Hindlimb muscle (tissue), 1 donor: ENCODE results near the gene PTPRN2. TPM values are rescaled to one million over a fixed set of nuclear protein-coding genes. Genes with fewer than 3 reads are reported as not detected.

Experiments
- DNase-seq: peaks from one replicate; pipeline ENCODE4 v3.0.0-alpha.2; 2013
- polyA plus RNA-seq: library from polyadenylated mRNA; unstranded; fragments of 120-200 nt; gene quantifications from one replicate; pipeline ENCODE4 v1.2.1, GENCODE V29; 2013; ENCODE audit not compliant: insufficient read length

The PTPRN2 gene
- polyA plus RNA-seq, 1 donor = 2.0 TPM

DNA sequence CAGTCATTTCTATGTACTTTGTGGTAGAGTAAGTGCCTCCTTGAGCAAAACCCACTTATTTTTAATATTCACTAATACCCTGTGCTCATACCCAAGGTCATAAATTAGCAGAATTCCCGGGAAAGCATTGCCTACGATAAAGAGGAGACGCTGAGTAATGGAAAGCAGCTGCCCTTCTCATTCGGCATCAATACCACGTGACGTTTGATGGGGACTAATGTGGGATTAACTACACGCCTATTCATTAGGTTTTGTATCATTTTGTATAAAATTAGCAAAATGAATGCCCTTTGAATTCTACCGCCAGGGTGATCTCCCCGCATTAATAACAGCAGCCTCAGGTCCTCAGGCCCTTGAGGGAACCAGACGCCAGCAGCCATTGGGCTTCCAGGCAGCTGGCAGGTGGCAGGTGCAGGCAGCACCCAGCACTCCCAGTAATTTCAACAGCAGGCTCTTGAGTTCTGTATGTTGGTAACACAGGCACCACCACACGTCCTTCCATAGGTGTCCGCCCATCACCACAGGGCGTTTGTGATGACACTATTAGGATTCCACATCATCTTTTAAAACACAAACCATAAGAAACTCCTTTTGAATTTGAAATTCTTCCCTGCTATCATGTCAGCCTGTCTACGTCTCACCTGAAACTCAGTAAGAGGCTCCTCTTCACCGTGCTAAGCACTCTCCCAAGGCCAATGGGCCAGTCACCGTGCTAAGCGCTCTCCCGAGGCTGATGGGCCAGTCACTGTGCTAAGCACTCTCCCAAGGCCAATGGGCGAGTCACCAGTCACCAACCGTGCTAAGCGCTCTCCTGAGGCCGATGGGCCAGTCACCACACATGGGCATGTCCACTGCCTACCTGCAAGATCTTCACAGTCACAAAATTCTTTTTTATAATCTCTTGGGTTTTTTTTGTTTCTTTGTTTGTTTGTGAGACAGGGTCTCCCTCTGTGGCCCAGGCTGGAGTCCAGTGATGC is 509.4 kb downstream of the PTPRN2 start:
- no peak for DNase-seq

DNA sequence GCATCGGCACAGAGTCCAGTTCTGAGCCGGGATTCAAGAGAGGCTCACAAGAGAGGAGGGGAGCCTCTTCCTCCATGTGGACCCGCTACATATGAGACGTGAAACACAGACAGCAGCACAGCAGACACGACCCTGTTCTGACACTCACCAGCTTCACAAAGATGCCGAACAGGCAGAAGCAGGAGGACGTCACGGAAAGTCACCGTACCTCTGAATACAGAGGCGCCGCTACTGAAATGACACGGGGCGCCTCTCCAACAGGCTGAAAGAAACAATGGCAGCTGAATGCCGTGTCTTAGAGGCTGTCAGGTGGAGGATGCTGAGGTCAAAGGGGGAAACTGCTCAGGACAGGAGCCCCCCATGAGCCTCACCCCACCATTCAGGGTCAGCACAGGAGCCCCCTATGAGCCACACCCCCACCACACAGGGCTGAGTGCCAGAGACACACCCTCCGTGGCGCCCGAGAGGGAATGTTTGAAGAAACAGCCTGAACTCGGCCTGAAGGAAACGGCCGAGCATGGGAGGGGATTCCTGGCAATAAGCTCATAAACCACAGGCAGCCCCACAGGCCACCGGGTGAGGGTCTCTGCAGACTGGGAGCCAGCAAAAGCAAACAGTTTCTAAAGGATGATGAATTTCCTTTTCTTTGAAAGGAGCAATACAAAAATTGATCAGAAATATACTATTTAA is 510.3 kb downstream of the PTPRN2 start:
- no peak for DNase-seq

DNA sequence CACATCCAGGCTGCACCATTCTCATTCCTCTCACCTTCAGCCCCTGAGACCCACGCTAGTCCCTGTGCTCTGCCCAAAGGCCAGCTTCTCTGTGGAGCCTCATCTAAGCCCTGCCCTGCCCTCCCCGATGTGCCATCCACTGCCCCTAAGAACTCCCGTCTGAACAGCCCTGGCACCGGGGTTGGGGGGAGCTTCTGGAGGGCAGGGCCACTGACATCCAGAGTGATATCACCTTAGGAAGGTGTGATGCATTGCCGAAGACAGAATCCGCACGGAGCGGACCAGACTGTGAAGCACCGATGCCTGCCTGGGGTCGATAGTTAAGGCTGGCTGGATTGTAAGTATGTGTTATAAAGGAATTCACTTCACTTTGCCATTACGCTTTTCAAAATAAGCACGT is 511.0 kb downstream of the PTPRN2 start:
- no peak for DNase-seq

DNA sequence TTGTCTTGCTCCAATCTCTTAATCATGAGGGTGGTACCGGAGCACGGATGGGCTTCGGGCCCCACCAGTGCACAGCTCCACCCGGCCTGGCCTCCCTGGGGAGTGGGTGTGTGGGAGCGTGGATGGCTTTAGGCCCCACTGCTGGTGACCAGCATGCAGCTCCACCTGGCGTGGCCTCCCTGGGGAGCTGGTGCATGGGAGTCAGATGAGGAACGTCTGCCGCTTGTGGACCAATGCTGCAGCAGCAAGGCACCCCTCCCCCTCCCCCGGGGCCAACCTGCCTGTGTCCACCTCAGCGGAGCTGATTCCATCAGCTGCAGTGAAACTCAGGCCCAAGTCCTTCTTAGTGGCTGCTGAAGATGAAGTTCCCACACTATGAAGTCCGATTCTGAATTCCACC is 511.4 kb downstream of the PTPRN2 start:
- no peak for DNase-seq

DNA sequence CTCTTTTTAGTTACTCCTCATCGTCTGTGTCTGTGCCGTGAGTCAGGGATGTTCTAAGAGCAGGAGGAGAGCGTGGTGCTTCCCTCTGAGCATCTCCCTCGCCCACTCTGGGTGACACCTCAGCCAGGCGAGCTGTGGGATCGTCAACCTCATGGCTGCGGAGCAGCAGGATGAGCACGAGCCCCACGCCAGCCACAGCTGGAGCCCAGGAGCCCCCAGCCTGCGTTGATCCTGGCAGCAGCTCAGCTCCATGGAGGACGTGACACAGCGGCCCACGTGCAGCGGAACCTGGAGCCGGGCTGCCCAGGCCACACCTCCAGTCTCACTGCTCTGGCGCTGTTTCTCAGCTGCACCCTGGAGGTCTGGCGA is 512.0 kb downstream of the PTPRN2 start:
- no peak for DNase-seq

DNA sequence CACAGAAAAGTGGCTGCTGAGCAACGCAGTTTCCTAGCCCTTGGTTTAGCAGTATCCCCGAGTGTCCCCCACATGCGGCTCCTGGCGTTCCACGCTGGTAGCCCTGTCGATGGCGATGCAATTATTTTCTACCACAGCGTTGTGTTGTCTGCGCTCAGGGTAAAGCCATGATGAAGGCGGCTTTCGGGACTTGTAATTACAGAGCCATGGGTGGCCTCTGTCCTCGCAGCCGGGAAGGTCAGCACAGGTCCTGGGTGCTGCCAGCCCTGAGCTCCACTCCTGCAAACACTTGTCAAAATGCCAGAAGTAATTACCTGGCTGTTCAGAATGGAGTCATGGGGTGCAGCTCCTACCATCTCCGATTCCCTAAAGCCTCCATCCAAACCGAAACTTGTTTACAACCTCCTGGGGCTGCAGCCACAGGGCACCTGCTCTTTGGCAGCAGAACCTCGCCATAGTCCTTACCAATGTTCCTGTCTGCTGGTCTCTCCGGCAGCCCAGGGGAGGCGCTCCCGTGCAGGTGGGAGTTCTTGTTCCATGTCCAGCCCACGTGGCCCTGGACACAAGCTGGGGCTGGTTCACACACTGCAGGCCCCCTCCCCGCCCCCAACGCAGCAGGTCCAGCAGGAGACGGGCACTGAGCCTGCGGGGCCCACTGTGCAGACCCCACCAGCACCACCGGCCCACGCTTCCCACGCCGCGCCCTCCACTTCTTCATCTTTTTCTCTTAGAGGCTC is 512.6 kb downstream of the PTPRN2 start:
- no peak for DNase-seq

DNA sequence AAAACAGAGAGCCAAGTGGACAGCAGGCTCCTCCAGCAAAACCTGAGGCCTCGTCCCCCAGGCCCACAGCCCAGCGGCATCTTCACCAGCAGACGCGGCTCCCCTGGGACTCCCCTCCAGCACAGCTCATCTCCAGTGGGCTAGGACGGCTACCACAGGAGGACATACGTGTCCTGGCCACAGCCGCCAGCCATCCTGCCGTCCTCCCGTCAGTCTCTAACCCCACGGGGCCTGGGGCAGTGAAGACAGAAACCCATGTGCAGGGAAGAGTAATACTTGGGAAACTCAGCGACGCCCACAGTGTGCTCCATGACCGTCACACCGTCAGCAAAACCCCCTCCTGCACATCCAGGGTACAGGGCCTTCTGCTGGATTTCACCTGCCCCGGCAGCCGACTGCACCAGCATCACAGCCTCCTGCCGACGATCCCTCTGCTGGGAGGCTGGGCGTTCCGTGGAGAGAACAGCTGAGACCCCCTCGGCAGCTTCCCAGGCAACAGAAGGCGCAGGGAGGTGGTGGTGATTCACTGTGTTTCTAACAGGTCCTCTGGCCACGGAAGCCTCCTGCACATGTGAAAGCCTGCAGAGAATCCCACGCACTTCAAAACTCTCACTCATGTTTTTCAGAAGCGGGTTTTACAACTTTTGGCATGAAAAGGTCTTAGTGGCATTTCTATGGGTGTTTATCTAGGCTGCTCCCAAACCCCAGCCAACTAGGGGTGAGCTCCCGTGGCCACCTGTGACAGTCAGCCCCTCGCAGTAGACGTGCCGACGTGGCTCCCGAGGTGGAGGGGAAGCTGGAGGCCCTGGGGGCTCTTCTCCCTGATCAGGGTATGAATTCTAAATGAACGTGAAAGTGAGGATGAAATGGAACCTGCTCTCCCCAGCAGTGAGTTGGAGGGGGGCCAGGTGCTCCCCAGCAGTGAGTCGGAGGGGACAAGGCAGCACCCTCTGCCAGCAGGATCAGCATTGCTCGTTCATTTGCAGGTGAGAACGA is 513.5 kb downstream of the PTPRN2 start:
- no peak for DNase-seq

DNA sequence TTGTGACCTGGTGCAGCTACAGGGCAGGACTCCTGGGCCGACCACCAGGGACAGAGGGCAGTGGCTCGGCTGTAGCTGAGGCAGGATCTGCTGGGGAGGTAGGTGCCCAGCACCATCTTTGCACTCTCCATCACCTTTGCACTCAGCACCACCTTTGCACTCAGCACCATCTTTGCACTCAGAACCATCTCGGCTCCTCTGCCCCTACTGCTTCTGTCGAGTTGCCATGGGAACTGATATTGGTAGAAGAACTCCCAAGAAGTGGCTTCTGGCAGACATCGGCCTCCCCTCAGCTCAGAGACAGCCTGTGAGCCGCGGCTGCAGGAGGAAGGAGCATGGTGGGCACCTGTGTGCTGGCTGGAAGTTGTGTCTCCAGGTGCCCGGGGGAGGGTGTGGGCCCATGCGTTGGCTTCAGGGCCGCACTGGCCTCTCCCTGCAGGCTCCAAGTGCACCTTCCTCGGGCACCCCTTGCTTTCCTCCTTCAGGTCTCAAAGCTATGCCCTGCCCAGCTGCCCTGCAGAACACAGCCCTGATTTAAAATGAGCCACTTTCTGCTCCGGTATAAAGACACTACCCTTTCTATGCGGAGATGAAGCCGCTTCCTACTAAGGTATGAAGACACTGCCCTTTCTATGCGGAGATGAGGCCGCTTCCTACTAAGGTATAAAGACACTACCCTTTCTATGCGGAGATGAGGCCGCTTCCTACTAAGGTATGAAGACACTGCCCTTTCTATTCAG is 514.5 kb downstream of the PTPRN2 start:
- no peak for DNase-seq

DNA sequence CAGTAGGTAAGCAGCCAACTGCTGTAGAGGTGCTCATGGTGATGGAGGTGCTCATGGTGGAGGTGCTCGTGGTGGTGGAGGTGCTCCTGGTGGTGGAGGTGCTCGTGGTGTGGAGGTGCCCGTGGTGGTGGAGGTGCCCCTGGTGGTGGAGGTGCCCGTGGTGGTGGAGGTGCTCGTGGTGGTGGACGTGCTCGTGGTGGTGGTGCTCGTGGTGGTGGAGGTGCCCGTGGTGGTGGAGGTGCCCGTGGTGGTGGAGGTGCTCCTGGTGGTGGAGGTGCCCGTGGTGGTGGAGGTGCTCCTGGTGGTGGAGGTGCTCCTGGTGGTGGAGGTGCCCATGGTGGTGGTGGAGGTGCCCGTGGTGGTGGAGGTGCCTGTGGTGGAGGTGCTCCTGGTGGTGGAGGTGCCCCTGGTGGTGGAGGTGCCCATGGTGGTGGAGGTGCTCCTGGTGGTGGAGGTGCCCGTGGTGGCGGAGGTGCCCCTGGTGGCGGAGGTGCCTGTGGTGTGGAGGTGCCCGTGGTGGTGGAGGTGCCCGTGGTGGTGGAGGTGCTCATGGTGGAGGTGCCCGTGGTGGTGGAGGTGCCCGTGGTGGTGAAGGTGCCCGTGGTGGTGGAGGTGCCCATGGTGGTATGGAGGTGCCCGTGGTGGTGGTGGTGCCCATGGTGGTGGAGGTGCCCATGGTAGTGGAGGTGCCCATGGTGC is 517.3 kb downstream of the PTPRN2 start:
- no peak for DNase-seq

DNA sequence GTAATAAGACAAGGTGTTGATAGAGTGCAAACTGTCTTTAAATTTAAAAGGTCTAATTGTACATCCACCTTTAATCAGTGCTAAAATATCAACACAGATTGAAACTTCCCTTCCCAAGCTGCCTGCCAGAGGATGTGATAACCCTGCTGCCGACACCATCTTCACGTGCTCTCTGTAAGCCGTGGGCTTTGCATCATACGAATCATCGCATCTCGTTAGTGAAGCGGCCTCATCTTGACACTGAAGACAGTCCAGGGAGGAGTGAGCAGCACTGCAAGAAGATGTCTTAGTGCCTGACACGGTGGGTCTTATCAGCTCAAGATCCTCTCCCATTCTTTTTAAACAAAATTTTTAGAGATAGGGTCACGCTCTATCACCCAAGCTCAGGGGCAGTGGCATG is 518.8 kb downstream of the PTPRN2 start:
- no peak for DNase-seq

DNA sequence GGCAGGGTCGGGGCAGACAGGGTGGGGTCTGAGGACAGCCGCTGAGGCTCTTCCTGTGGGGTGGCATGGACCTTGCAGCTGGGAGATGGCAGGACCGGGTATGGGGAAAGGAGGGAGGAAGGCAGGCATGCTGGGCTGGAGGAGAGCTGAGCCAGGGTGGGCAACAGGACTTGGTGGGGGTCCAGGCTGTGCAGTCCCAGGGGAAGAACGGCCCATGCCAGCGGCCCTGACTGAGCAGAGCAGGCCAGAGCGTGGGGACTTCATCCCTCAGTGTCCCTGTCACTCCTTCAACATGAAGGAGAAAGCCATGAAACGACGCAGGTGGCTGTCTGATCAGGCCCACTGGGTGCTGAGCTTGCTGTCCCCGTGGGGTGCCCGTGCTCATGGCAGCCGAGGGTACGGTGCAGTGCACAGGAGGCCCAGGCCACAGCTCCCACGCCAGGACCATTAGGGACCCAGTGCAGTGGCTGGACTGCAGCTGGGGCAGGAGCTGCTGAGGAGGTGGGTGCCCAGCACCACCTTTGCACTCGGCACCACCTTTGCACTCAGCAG is 519.6 kb downstream of the PTPRN2 start:
- DNase-seq = no peak

DNA sequence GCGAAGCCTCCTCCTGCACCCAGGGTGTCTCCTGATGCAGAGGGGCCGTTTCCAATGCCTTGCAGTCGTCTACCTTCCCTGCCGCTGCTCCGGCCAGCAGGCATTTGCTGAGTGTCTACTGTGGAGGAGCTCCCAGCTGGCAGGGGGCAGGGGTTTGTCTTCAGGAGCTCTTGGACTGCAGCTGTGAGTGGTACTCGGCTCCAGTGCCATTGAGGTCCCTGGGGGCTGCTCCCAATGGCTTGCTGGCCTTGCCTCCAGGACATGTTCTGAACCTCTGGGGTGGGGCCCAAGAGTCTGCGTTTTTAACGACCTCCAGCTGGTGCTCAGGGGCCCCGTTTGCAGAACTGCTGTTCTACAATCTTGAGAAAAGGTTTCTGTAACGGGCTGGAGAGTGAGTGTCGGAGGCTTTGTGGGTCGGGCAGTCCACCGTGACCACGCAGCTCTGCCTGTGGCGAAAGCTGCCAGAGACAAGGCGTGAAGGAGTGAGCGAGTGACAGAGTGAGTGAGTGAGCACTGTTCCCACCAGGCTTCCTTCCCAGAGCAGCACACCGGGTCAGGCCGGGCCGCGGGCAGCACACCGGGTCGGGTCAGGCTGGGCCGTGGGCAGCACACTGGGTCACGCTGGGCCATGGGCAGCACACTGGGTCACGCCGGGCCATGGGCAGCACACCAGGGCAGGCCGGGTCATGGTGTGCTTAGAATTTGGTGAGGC is 520.2 kb downstream of the PTPRN2 start:
- no peak for DNase-seq

DNA sequence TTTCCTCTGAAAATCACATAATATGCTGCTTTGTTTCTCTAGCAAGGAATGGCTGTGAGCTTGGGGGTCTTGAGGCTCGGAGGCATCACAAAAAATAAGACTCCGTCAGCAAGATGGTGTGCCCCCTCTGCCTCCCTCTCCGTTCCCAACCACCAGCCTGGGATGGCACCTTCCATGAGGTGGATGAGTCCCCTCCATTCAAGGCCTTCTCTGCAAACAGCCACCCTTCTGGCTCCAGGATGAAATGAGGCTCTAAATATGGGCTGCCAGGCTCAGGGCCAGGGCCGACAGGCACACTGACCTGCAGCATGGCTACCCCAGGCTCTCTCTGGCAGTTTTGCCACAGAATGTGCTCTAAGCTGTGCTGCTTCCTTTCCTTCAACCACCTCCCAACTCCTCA is 521.5 kb downstream of the PTPRN2 start:
- no peak for DNase-seq

DNA sequence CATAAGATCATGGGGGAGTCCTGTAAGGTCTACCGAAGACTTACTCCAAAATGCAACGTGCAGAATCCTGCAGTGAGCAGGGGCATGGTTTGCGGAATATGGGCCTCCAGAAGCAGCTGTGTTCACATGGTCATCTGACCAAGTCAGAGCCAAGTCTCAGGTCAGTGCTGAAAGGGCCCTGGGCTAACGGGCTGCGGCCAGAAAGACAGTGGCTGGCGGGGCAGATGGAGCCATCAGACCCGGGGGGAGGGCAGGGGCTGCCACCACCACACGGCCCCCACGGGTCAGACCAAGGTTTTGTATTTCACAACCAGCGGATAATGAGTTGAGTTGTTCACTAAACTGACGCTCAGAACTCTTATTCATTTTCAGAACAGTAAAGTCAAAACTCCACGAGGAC is 522.3 kb downstream of the PTPRN2 start:
- DNase-seq = no peak

DNA sequence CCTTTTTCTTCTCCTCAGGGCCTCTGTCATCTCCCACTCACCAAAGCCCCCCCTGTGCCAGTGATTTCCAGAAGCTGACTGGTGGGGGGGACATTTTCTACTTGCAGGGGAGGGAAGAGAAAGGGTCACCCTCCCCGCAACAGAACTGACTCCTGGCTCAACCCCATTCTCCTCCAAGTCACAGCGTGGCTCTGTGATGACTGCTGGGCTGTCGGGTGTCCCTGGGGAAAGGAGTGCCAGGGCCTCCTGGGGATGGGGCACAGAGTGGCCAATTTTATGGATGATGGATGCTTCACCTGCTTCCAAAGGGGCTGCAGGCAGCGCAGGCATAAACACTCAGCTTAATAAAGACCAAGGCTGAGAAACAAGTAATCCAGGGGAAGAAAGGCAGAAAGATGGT is 523.0 kb downstream of the PTPRN2 start:
- no peak for DNase-seq

DNA sequence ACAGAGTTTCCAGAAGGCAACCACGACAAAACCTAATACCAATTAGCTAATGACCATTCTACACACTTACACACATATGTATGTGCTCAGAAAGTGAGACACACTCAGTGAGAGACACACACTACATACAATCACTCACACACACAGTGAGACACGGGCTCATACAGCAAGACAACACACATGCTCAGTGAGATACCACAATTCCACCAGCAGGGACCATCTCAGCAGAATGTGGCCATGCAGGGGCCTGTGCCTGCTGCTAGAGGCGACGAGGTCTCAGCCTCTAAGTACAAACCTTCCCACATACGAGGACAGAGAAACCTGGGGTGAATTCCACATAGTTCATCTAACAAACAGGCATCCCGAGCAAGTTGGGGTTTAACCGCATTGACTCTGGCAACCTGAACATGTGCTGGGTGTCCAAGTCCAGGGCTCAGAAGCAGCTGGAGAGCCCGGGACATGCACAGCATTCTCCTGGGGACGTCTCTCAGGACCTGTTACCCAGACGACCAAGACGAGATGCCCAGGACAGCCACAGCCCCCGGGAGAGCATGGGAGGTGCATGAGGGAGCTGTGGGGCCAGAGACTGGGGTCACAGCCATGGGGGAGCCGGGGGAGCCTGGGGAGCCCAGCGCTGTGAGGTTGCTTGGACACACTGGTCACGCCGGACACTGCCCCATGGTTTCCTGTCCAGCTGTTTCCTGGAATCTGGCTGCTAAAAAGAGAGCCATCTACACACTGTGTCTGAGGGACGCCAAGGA is 523.6 kb downstream of the PTPRN2 start:
- DNase-seq = no peak

DNA sequence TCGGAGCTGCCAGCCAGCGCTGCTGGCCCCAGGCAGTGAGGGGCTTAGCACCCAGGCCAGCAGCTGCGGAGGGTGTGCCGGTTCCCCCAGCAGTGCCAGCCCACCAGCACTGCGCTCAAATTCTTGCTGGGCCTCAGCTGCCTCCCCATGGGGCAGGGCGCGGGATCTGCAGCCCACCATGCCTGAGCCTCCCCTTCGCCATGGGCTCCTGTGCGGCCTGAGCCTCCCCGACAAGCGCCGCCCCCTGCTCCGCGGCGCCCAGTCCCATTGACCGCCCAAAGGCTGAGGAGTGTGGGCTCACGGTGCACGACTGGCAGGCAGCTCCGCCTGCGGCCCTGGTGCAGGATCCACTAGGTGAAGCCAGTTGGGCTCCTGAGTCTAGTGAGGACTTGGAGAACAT is 525.0 kb downstream of the PTPRN2 start:
- no peak for DNase-seq

DNA sequence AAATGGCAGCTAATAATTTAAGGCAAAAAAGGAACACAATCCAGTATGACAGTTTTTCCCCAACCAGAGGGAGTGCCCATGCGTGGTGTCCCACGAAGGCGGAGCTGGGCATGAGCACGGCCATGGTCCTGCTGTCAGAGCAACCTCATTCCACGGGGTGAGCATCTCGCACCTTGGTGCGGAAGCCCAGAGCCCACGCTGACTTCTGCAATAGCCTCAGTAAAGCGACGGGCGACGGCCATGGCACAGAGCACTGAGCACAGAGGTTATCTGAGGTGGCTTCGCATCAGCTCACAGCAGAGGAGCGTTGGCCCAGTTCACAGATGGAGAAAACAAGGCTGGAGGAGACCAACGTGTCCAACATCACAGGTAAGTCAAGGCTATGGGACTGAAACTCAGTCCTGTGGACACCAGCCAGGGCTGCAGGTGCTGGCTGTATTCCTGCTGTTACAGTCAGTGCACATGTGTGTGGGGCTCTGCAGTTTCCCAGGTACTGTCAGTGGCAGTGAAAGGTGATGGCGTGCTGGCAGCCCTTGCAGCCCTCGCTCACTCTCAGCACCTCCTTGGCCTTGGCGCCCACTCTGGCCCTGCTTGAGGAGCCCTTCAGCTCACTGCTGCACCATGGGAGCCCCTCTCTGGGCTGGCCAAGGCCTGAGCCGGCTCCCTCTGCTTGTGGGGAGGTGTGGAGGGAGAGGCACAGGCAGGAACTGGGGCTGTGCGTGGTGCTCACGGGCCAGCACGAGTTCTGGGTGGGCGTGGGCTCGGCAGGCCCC is 525.6 kb downstream of the PTPRN2 start:
- no peak for DNase-seq
